Choroid plexus epithelial cell (primary cell): ENCODE measurements around the gene FRK.
"Not testable (repeated sequence)": the region's sequence is repeated elsewhere in the genome, so short reads cannot be mapped to it uniquely, and the experiment has no call there.

ENCODE experiments used
- DNase-seq: peaks from one replicate; pipeline ENCODE4 v3.0.0-alpha.2; 2010; ENCODE audit warnings: low read depth
- H3K4me3 ChIP-seq: 2 replicates; pipeline ENCODE4 v1.5.1; 2011; ENCODE audit warnings: low read depth, mild to moderate bottlenecking, control low read depth, low read length, moderate library complexity
- CTCF ChIP-seq: conservative IDR thresholded peaks from 2 replicates; pipeline ENCODE4 v1.5.1; 2011; ENCODE audit warnings: low read depth, mild to moderate bottlenecking, control low read depth, inconsistent platforms, low read length, moderate library complexity

FRK gene

GRCh38 chr6:115948751-115949150 is 111.9 kb downstream of the FRK start:
- TF ChIP-seq CTCF, result no peak
- H3K4me3 ChIP-seq, result no peak overlapping the region
- DNase-seq, result no peak

GRCh38 chr6:115947966-115948541 is 112.6 kb downstream of the FRK start:
- TF ChIP-seq CTCF, result no peak
- DNase-seq, result no peak

GRCh38 chr6:115945812-115946211 is 114.9 kb downstream of the FRK start:
- DNase-seq, result no peak
- TF ChIP-seq CTCF, result no peak
- no peak overlapping the region for H3K4me3 ChIP-seq

More at GRCh38 chr6:115947966-115948541, 112.6 kb downstream of the FRK start:
- no peak overlapping the region for H3K4me3 ChIP-seq

- H3K4me3 ChIP-seq, result no peak overlapping the region
- no peak for DNase-seq
- TF ChIP-seq CTCF, result no peak
Observed at GRCh38 chr6:115945306-115945705, 115.4 kb downstream of the FRK start.

GRCh38 chr6:115944829-115945228 is 115.9 kb downstream of the FRK start:
- H3K4me3 ChIP-seq, DNase-seq: not testable (repeated sequence)

- H3K4me3 ChIP-seq, DNase-seq: not testable (repeated sequence)
Observed at GRCh38 chr6:115937502-115937901, 123.2 kb downstream of the FRK start.

GRCh38 chr6:115935361-115935760 is 125.3 kb downstream of the FRK start:
- DNase-seq, result no peak
- no peak overlapping the region for H3K4me3 ChIP-seq
- no peak for TF ChIP-seq CTCF

GRCh38 chr6:115934829-115935228 is 125.9 kb downstream of the FRK start:
- TF ChIP-seq CTCF, result no peak
- DNase-seq, result no peak
- no peak overlapping the region for H3K4me3 ChIP-seq
